ENCODE results near the gene SRGAP1.
A peak's percentile ranks its signal among the peaks of the same experiment; 100 is the strongest.

The SRGAP1 gene

GRCh38 chr12:64086946-64087345 lies 242.4 kb downstream of the SRGAP1 start:
- DNase-seq (ENCODE audit: extremely low read depth, low read depth) = no peak
- TF ChIP-seq, protein P1, sequence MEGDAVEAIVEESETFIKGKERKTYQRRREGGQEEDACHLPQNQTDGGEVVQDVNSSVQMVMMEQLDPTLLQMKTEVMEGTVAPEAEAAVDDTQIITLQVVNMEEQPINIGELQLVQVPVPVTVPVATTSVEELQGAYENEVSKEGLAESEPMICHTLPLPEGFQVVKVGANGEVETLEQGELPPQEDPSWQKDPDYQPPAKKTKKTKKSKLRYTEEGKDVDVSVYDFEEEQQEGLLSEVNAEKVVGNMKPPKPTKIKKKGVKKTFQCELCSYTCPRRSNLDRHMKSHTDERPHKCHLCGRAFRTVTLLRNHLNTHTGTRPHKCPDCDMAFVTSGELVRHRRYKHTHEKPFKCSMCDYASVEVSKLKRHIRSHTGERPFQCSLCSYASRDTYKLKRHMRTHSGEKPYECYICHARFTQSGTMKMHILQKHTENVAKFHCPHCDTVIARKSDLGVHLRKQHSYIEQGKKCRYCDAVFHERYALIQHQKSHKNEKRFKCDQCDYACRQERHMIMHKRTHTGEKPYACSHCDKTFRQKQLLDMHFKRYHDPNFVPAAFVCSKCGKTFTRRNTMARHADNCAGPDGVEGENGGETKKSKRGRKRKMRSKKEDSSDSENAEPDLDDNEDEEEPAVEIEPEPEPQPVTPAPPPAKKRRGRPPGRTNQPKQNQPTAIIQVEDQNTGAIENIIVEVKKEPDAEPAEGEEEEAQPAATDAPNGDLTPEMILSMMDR (IDR thresholded peaks at IDR 0.05; ENCODE audit: low read depth, low read length) = no peak

GRCh38 chr12:64087761-64088160 lies 243.3 kb downstream of the SRGAP1 start:
- TF ChIP-seq, protein P1 (IDR thresholded peaks at IDR 0.05; ENCODE audit: low read depth, low read length) = no peak
- DNase-seq (ENCODE audit: extremely low read depth, low read depth) = no peak

- peak; percentile 77 for DNase-seq (ENCODE audit: extremely low read depth, low read depth)
- TF ChIP-seq, protein P1 (IDR thresholded peaks at IDR 0.05; ENCODE audit: low read depth, low read length) = no peak
Measured at GRCh38 chr12:64088431-64089349, 244.2 kb downstream of the SRGAP1 start.

- TF ChIP-seq, protein P1 (IDR thresholded peaks at IDR 0.05; ENCODE audit: low read depth, low read length) = no peak
- DNase-seq (ENCODE audit: extremely low read depth, low read depth) = no peak
Measured at GRCh38 chr12:64090047-64090446, 245.5 kb downstream of the SRGAP1 start.

- DNase-seq (ENCODE audit: extremely low read depth, low read depth) = no peak
- TF ChIP-seq, protein P1 (IDR thresholded peaks at IDR 0.05; ENCODE audit: low read depth, low read length) = no peak
Measured at GRCh38 chr12:64091186-64091585, 246.7 kb downstream of the SRGAP1 start.

DNA sequence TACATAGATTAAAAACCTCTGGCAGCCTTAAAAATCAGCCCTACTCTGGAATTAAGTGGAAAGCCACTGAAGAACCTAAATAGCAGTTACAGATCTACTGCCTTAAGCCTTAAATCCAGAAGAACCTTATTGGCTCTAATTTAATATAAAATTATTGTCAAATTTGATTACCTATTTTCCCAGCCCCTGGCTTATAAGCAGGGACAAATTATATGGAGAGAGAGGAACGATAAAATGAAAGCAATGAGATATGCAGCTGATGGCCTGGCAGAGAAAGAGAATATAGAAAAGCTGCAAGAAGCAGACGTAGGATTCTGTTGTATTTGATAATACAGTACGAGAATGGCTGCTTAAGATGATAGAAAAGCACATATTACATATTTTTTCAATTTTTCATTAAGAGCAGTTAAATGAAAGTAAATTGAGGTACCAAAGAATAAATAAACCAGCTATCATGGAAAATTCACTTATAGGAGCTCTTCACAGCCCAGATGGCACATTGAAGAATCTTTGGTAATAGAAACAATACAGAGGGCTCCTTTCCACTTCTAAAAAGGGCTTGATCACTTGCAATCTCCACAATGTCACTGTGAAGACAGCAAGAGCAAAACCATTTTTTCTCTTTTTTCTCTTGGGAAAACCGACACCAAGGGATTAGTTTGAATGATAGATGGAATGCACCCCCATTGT lies 248.2 kb downstream of the SRGAP1 start:
- DNase-seq (ENCODE audit: extremely low read depth, low read depth) = no peak
- TF ChIP-seq, protein P1 (IDR thresholded peaks at IDR 0.05; ENCODE audit: low read depth, low read length) = no peak

GRCh38 chr12:64093689-64094088 lies 249.2 kb downstream of the SRGAP1 start:
- DNase-seq (ENCODE audit: extremely low read depth, low read depth) = no peak
- TF ChIP-seq, protein P1 (IDR thresholded peaks at IDR 0.05; ENCODE audit: low read depth, low read length) = no peak
